Measurements from ENCODE around the gene PARK7. TPM values are rescaled to one million over a fixed set of nuclear protein-coding genes. Genes with fewer than 3 reads are reported as not detected.

PARK7 gene
- total RNA-seq, 4 donors from 2014 or later: 291 to 370 (median 332) TPM

GRCh38 chr1:7980984-7981383 is 19.5 kb downstream of the PARK7 start:
- Histone ChIP-seq H3K4me1 (peaks cover 28 to 35% of the 10 kb centered on the region in 2 donors), H3K4me3 (no peak overlapping the region), H3K9me3 (no peaks in the 10 kb centered on the region), H3K36me3 (peaks cover 0 to 62% of the 10 kb centered on the region in 2 donors), H3K27ac (peak overlapping the region in 2 of 4 donors; percentile 22 to 33), H3K27me3 (no peaks in the 10 kb centered on the region)
- TF ChIP-seq POLR2A (IDR thresholded peaks at IDR 0.05) (no peak), CTCF (IDR thresholded peaks at IDR 0.05 in 4 of 5, conservative IDR thresholded peaks at IDR 0.05 in 1 of 5) (no peak)
- intact Hi-C loops (cut with DNase I; ENCODE audit: low total_unique reads) (no loop called here), in situ Hi-C loops (cut with MboI; ENCODE audit: low sequenced_read_pairs in 4 of 4) (loop anchor here in 3 of 4 donors (5.0 to 10.0 kb wide), 3 partner anchors 41 to 364 kb away; no protein-coding TSS in a partner anchor)
- ATAC-seq (no peak), DNase-seq (no peak)

- in situ Hi-C loops (cut with MboI; ENCODE audit: low sequenced_read_pairs in 4 of 4): loop anchor here in 3 of 4 donors (5.0 to 10.0 kb wide), 3 partner anchors 39 to 362 kb away; no protein-coding TSS in a partner anchor
- Histone ChIP-seq H3K4me3 (no peak overlapping the region), H3K27ac (peak overlapping the region; percentile 36 to 61 (median 56)), H3K9me3 (no peaks in the 10 kb centered on the region), H3K4me1 (peaks cover 21% of the 10 kb centered on the region in 2 donors), H3K36me3 (peaks cover 0 to 53% of the 10 kb centered on the region in 2 donors), H3K27me3 (no peaks in the 10 kb centered on the region)
- no peak for DNase-seq
- intact Hi-C loops (cut with DNase I; ENCODE audit: low total_unique reads): loop anchor here (2.0 kb wide), 2 partner anchors 32 to 366 kb away; no protein-coding TSS in a partner anchor
- ATAC-seq: peak; percentile 21 to 22
- TF ChIP-seq POLR2A (IDR thresholded peaks at IDR 0.05): no peak
- no peak for TF ChIP-seq CTCF (IDR thresholded peaks at IDR 0.05 in 4 of 5, conservative IDR thresholded peaks at IDR 0.05 in 1 of 5)
Observed at GRCh38 chr1:7983086-7983778, 21.7 kb downstream of the PARK7 start.

DNA sequence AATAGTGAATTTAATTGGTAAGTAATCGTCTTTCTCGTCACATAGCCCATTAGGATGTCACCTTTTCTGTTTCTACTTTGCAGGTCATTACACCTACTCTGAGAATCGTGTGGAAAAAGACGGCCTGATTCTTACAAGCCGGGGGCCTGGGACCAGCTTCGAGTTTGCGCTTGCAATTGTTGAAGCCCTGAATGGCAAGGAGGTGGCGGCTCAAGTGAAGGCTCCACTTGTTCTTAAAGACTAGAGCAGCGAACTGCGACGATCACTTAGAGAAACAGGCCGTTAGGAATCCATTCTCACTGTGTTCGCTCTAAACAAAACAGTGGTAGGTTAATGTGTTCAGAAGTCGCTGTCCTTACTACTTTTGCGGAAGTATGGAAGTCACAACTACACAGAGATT is 23.3 kb downstream of the PARK7 start:
- Histone ChIP-seq H3K4me3 (no peak overlapping the region), H3K4me1 (peaks cover 21% of the 10 kb centered on the region in 2 donors), H3K27ac (peak overlapping the region in 1 of 4 donors; percentile 73), H3K27me3 (no peaks in the 10 kb centered on the region), H3K9me3 (no peaks in the 10 kb centered on the region), H3K36me3 (peaks cover 0 to 38% of the 10 kb centered on the region in 2 donors)
- in situ Hi-C loops (cut with MboI; ENCODE audit: low sequenced_read_pairs in 4 of 4): loop anchor here in 3 of 4 donors (5.0 to 10.0 kb wide), 3 partner anchors 37 to 360 kb away; no protein-coding TSS in a partner anchor
- ATAC-seq (no peak), DNase-seq (no peak)
- TF ChIP-seq POLR2A (IDR thresholded peaks at IDR 0.05): no peak
- TF ChIP-seq CTCF (IDR thresholded peaks at IDR 0.05 in 4 of 5, conservative IDR thresholded peaks at IDR 0.05 in 1 of 5): no peak
- intact Hi-C loops (cut with DNase I; ENCODE audit: low total_unique reads): no loop called here

GRCh38 chr1:7985851-7986612 is 24.5 kb downstream of the PARK7 start:
- Histone ChIP-seq H3K9me3 (no peaks in the 10 kb centered on the region), H3K4me1 (peaks cover 21% of the 10 kb centered on the region in 2 donors), H3K4me3 (no peak overlapping the region), H3K36me3 (peaks cover 0 to 27% of the 10 kb centered on the region in 2 donors), H3K27ac (peak overlapping the region; percentile 52 to 73 (median 68)), H3K27me3 (no peaks in the 10 kb centered on the region)
- intact Hi-C loops (cut with DNase I; ENCODE audit: low total_unique reads): no loop called here
- in situ Hi-C loops (cut with MboI; ENCODE audit: low sequenced_read_pairs in 4 of 4): loop anchor here in 2 of 4 donors (10.0 kb wide), 1 partner anchor 359 kb away; no protein-coding TSS in a partner anchor
- TF ChIP-seq CTCF (IDR thresholded peaks at IDR 0.05 in 4 of 5, conservative IDR thresholded peaks at IDR 0.05 in 1 of 5): no peak
- TF ChIP-seq POLR2A (IDR thresholded peaks at IDR 0.05): no peak
- DNase-seq (no peak), ATAC-seq (peak in 1 of 2 donors; percentile 8)

Measured in gastrocnemius medialis (tissue), 4 donors.